Mesothelial cell of epicardium (in vitro differentiated cells): Measurements from ENCODE around the gene WDHD1. TPM values are rescaled to one million over a fixed set of nuclear protein-coding genes. Genes with fewer than 3 reads are reported as not detected.
"Not testable (repeated sequence)": the region's sequence is repeated elsewhere in the genome, so short reads cannot be mapped to it uniquely, and the experiment has no call there.

Experiments used
- DNase-seq, 2 experiments: peaks; one replicate each; pipeline ENCODE4 v3.0.0; 2021; ENCODE audit warnings: low spot score in 2 of 2; ENCODE audit not compliant: unreplicated experiment in 2 of 2
- H3K27ac Mint-ChIP-seq: 2 replicates; pipeline ENCODE4 v1.8.0; 2021; ENCODE audit warnings: mixed read lengths
- H3K27me3 Mint-ChIP-seq: 2 replicates; pipeline ENCODE4 v1.8.0; 2021; ENCODE audit warnings: low read depth, mixed read lengths
- H3K36me3 Mint-ChIP-seq: 2 replicates; pipeline ENCODE4 v1.8.0; 2021; ENCODE audit warnings: mixed read lengths
- H3K4me1 Mint-ChIP-seq: 2 replicates; pipeline ENCODE4 v1.8.0; 2021; ENCODE audit warnings: mixed read lengths
- H3K4me3 Mint-ChIP-seq: 2 replicates; pipeline ENCODE4 v1.8.0; 2021; ENCODE audit warnings: mild to moderate bottlenecking, moderate library complexity, mixed read lengths
- H3K9me3 Mint-ChIP-seq: 2 replicates; pipeline ENCODE4 v1.8.0; 2021; ENCODE audit warnings: mixed read lengths
- CTCF ChIP-seq: fragments of 200-600 bp; sonication (generic); IDR thresholded peaks from one replicate; pipeline ENCODE4 v1.5.0; 2021; ENCODE audit warnings: antibody characterized with exemption; ENCODE audit not compliant: unreplicated experiment
- total RNA-seq: library from RNA; stranded (reverse); gene quantifications from 3 replicates; pipeline ENCODE4 v1.2.1, GENCODE V29; 2021

Gene WDHD1
- total RNA-seq, 1 donor from 2014 or later = 15.5 TPM

GRCh38 chr14:55028476-55028875, 1.6 kb upstream of the WDHD1 start:
- Mint-ChIP-seq H3K36me3 (no peaks in the 10 kb centered on the region), H3K9me3 (no peaks in the 10 kb centered on the region), H3K4me1 (peaks cover 42% of the 10 kb centered on the region), H3K27me3 (no peaks in the 10 kb centered on the region), H3K4me3 (peak overlapping the region; percentile 91), H3K27ac (peak overlapping the region; percentile 39)
- no peak for TF ChIP-seq CTCF
- no peak for DNase-seq

- TF ChIP-seq CTCF = no peak
- Mint-ChIP-seq H3K27me3 (no peaks in the 10 kb centered on the region), H3K36me3 (no peaks in the 10 kb centered on the region), H3K4me3 (peak overlapping the region; percentile 91), H3K27ac (peak overlapping the region; percentile 86), H3K9me3 (no peaks in the 10 kb centered on the region), H3K4me1 (peaks cover 42% of the 10 kb centered on the region)
- DNase-seq = no peak
Observed at GRCh38 chr14:55028066-55028465, 1.2 kb upstream of the WDHD1 start.

GRCh38 chr14:55026441-55026792, 482 bp downstream of the WDHD1 start:
- Mint-ChIP-seq H3K27me3 (no peaks in the 10 kb centered on the region), H3K4me3 (peak overlapping the region; percentile 91), H3K36me3 (peaks cover 4% of the 10 kb centered on the region), H3K4me1 (peaks cover 41% of the 10 kb centered on the region), H3K27ac (peak overlapping the region; percentile 86), H3K9me3 (no peaks in the 10 kb centered on the region)
- no peak for DNase-seq
- no peak for TF ChIP-seq CTCF

- H3K27me3 Mint-ChIP-seq = no peaks in the 10 kb centered on the region
- TF ChIP-seq CTCF = no peak
- peaks cover 4% of the 10 kb centered on the region for H3K36me3 Mint-ChIP-seq
- peak overlapping the region; percentile 91 for H3K4me3 Mint-ChIP-seq
- peaks cover 37% of the 10 kb centered on the region for H3K4me1 Mint-ChIP-seq
- H3K9me3 Mint-ChIP-seq = no peaks in the 10 kb centered on the region
- H3K27ac Mint-ChIP-seq = peak overlapping the region; percentile 86
- DNase-seq = no peak
Observed at GRCh38 chr14:55025948-55026347, 951 bp downstream of the WDHD1 start.

GRCh38 chr14:55024365-55024764, 2.5 kb downstream of the WDHD1 start:
- H3K27me3 Mint-ChIP-seq, DNase-seq, H3K27ac Mint-ChIP-seq, H3K4me3 Mint-ChIP-seq, H3K9me3 Mint-ChIP-seq: not testable (repeated sequence)
- peaks cover 33% of the 10 kb centered on the region for H3K4me1 Mint-ChIP-seq
- H3K36me3 Mint-ChIP-seq = peaks cover 11% of the 10 kb centered on the region

- Mint-ChIP-seq H3K9me3 (no peaks in the 10 kb centered on the region), H3K36me3 (peaks cover 13% of the 10 kb centered on the region), H3K27me3 (no peaks in the 10 kb centered on the region), H3K27ac (no peak overlapping the region), H3K4me3 (no peak overlapping the region), H3K4me1 (peaks cover 3% of the 10 kb centered on the region)
- TF ChIP-seq CTCF = no peak
- DNase-seq = no peak
Observed at GRCh38 chr14:55019968-55020554, 6.8 kb downstream of the WDHD1 start.
